NT2/D1 (cell line): ENCODE results near the gene FER.

Experiments used
- DNase-seq: peaks from one replicate; pipeline ENCODE4 v3.0.0-alpha.2; 2011; ENCODE audit warnings: low read depth, low spot score
- H3K27me3 ChIP-seq: 2 replicates; pipeline ENCODE4 v1.6.0; 2011; ENCODE audit warnings: mild to moderate bottlenecking; ENCODE audit not compliant: insufficient read length, insufficient read depth
- H3K36me3 ChIP-seq: 2 replicates; pipeline ENCODE4 v1.6.1; 2011; ENCODE audit warnings: mild to moderate bottlenecking, low read length, mixed read lengths; ENCODE audit not compliant: insufficient read depth, insufficient read length
- H3K4me1 ChIP-seq: 2 replicates; pipeline ENCODE4 v1.5.1; 2011; ENCODE audit not compliant: insufficient read depth, insufficient read length
- H3K4me3 ChIP-seq: 2 replicates; pipeline ENCODE4 v1.5.1; 2011; ENCODE audit warnings: low read depth; ENCODE audit not compliant: insufficient read length
- H3K9ac ChIP-seq: 2 replicates; pipeline ENCODE4 v1.6.0; 2011; ENCODE audit warnings: low read depth; ENCODE audit not compliant: insufficient read length
- H3K9me3 ChIP-seq: 2 replicates; pipeline ENCODE4 v1.5.1; 2011; ENCODE audit warnings: mild to moderate bottlenecking, low read length; ENCODE audit not compliant: insufficient read depth
- SUZ12 ChIP-seq: IDR thresholded peaks from 2 replicates; pipeline ENCODE4 v1.6.1; 2011; ENCODE audit not compliant: insufficient read length, insufficient read depth; ENCODE audit errors: extremely low read depth
- YY1 ChIP-seq: IDR thresholded peaks from 2 replicates; pipeline ENCODE4 v1.6.1; 2011; ENCODE audit not compliant: insufficient read length, insufficient read depth
- ZNF274 ChIP-seq: IDR thresholded peaks from 2 replicates; pipeline ENCODE4 v1.6.1; 2011; ENCODE audit warnings: mild to moderate bottlenecking, low read depth, low read length

FER gene

DNA sequence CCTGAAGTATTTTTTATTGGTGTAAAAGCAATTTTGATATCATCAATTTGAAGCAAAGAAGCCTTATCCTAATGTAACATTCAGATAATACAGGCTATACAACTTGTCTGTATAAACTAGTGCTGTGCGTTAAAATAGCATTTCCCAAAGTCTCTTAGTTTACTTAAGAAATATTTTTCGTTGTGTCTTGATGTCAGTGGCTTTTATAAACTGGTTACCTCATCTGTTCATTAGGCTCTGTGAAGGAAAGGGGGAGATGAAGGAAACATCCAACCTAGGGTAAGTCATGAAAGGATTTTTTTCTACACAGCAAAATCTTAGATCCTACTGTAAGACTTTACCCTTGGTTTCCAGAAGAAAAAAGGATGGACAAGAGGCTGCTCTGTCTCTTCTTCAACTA lies 389.2 kb downstream of the FER start:
- TF ChIP-seq ZNF274 (no peak), SUZ12 (no peak), YY1 (no peak)
- no peak overlapping the region for H3K9ac ChIP-seq
- no peak for DNase-seq

DNA sequence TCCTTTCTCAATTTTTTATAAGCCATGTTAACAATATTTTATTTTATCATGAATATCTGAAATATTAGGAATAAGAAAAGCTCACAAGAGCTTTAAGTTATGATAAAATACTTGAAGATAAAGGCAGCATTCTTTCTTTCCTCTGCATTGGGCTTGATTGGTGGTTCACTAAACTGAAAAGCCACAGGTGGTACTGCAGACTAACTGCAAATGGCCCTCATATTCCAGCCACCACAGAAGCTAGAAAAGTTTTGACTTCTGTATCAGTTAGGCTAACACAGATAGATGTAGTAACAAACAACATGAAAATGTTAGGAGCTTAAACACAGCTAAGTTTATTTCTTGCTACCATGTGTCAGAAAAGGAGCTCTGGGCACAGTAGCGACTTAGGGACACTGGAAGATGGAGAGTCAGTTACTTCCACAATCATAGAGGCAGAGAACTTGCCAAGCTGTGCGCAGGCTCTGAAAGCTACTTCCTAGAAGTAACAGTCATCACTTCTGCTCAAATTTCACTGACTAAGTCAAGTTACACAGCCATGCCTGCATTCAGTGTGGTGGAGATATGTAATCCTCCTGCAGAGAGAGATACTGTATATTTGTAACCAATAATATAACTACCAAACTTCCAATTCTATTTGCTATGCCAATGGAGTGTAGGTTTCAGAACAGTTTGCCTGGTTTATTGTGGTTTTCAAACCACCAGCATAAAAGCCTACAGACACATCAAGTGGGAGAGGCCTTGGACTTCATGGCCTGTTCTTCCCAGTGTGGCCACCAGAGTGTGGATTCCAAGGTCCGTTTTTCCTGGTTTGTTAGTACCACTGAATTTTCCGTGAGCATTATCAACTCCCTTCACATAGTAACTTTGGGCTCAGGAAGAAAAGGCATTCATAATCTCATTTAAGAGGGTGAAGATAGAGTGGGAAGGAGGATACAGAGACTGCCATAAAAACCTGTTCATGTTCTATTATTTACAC lies 393.8 kb downstream of the FER start:
- H3K9me3 ChIP-seq: no peaks in the 10 kb centered on the region
- DNase-seq: no peak
- no peaks in the 10 kb centered on the region for H3K27me3 ChIP-seq
- H3K36me3 ChIP-seq: no peaks in the 10 kb centered on the region
- H3K9ac ChIP-seq: no peak overlapping the region
- H3K4me1 ChIP-seq: no peaks in the 10 kb centered on the region
- no peak overlapping the region for H3K4me3 ChIP-seq
- TF ChIP-seq YY1 (no peak), SUZ12 (no peak), ZNF274 (no peak)

More for the DNA sequence above, 389.2 kb downstream of the FER start:
- Histone ChIP-seq H3K27me3 (no peaks in the 10 kb centered on the region), H3K36me3 (no peaks in the 10 kb centered on the region), H3K4me1 (no peaks in the 10 kb centered on the region), H3K9me3 (no peaks in the 10 kb centered on the region), H3K4me3 (no peak overlapping the region)

DNA sequence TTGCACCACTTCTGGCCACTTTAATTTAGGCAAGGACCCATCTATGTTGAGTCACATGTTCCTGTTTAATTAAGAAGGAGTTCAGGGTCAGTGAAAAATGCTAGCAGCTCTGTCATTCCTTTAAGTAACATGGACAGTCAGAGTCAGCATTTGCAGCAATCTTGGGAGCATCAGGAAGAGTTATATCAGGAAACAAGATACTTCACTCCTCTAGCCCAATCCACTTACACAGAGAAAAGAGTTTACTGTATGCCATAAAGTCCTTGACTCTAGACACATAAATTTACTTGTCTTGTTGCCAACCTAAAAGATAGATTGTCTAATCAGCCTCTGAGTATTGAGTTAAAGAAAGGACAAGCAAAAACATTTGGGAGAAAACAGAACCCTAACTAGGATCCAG lies 395.3 kb downstream of the FER start:
- Histone ChIP-seq H3K9me3 (no peaks in the 10 kb centered on the region), H3K4me1 (no peaks in the 10 kb centered on the region), H3K27me3 (no peaks in the 10 kb centered on the region), H3K9ac (no peak overlapping the region), H3K4me3 (no peak overlapping the region), H3K36me3 (no peaks in the 10 kb centered on the region)
- TF ChIP-seq ZNF274: no peak
- TF ChIP-seq YY1: no peak
- TF ChIP-seq SUZ12: no peak
- DNase-seq: no peak

- no peak overlapping the region for H3K9ac ChIP-seq
- no peaks in the 10 kb centered on the region for H3K36me3 ChIP-seq
- H3K27me3 ChIP-seq: no peaks in the 10 kb centered on the region
- TF ChIP-seq ZNF274 (no peak), SUZ12 (no peak), YY1 (no peak)
- DNase-seq: no peak
- H3K4me3 ChIP-seq: no peak overlapping the region
- H3K9me3 ChIP-seq: no peaks in the 10 kb centered on the region
- no peaks in the 10 kb centered on the region for H3K4me1 ChIP-seq
Measured at GRCh38 chr5:109145139-109145538, 397.4 kb downstream of the FER start.

DNA sequence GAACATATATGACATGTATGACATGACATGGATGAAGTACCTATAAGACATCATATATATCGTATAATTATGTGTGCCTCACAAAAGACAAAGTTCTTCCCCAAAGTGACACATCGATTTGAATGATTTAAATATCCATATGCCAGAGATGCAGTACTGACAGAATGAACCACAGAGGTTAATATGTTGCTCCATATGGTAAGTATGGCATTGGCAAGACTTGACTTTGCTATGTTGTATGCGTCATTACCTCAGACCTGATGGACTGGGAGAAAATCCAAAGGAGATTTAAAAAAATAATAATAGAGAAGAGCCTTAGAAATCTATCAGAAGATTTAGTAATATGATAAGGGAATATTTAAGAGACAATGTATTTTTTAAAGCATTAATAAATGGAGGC lies 398.9 kb downstream of the FER start:
- TF ChIP-seq SUZ12: no peak
- no peak for TF ChIP-seq ZNF274
- no peak for TF ChIP-seq YY1
- H3K4me3 ChIP-seq: no peak overlapping the region
- DNase-seq: no peak
- no peaks in the 10 kb centered on the region for H3K9me3 ChIP-seq
- H3K27me3 ChIP-seq: no peaks in the 10 kb centered on the region
- no peaks in the 10 kb centered on the region for H3K4me1 ChIP-seq
- no peaks in the 10 kb centered on the region for H3K36me3 ChIP-seq
- no peak overlapping the region for H3K9ac ChIP-seq

- Histone ChIP-seq H3K4me3 (no peak overlapping the region), H3K36me3 (no peaks in the 10 kb centered on the region), H3K9me3 (no peaks in the 10 kb centered on the region), H3K4me1 (no peaks in the 10 kb centered on the region), H3K9ac (no peak overlapping the region), H3K27me3 (no peaks in the 10 kb centered on the region)
- DNase-seq: no peak
- TF ChIP-seq ZNF274 (no peak), YY1 (no peak), SUZ12 (no peak)
Measured at GRCh38 chr5:109152565-109152964, 404.9 kb downstream of the FER start.

GRCh38 chr5:109155625-109156024 lies 407.9 kb downstream of the FER start:
- no peaks in the 10 kb centered on the region for H3K4me1 ChIP-seq
- no peaks in the 10 kb centered on the region for H3K9me3 ChIP-seq
- no peak for TF ChIP-seq YY1
- TF ChIP-seq SUZ12: no peak
- no peak for TF ChIP-seq ZNF274
- no peaks in the 10 kb centered on the region for H3K27me3 ChIP-seq
- no peak for DNase-seq
- H3K9ac ChIP-seq: no peak overlapping the region
- H3K4me3 ChIP-seq: no peak overlapping the region
- no peaks in the 10 kb centered on the region for H3K36me3 ChIP-seq
